ENCODE measurements around the gene PCBP3. TPM values are rescaled to one million over a fixed set of nuclear protein-coding genes. Genes with fewer than 3 reads are reported as not detected.

PCBP3 gene
- total and polyA plus RNA-seq, 10 of the 15 experiments (the other 5 are each of a cell fraction or from before 2014, with no cell fraction given) = 0.09 to 1.3 (median 0.46) TPM; not detected in 3

- no peak overlapping the region for H2AFZ ChIP-seq (ENCODE audit: control insufficient read depth, low read depth, low read length)
- RAD21 ChIA-PET (ENCODE audit: unreplicated experiment) = no interaction called here
- H3K4me3 ChIP-seq = no peak overlapping the region
- no TSS peak for BruUV-seq (replicated peaks)
- H3K27ac ChIP-seq (ENCODE audit: control insufficient read depth, insufficient read depth) = no peak overlapping the region
- POLR2A ChIA-PET = no interaction called here
- no peaks in the 10 kb centered on the region for H4K20me1 ChIP-seq (ENCODE audit: control insufficient read depth, insufficient read depth)
- no peaks in the 10 kb centered on the region for H3K79me2 ChIP-seq (ENCODE audit: control insufficient read depth, insufficient read depth, low read length)
- H3K36me3 ChIP-seq (ENCODE audit: control insufficient read depth in 2 of 2, insufficient read depth in 2 of 2, low read length in 1 of 2) = no peaks in the 10 kb centered on the region
- H3K4me1 ChIP-seq (ENCODE audit: control insufficient read depth, insufficient read depth, low read length) = peaks cover 33% of the 10 kb centered on the region
- intact Hi-C loops (cut with micrococcal nuclease; ENCODE audit: unreplicated experiment) = no loop called here
- ATAC-seq (no peak), FAIRE-seq (no peak), DNase-seq (ENCODE audit: low read depth, low spot score) (no peak)
- H3K9ac ChIP-seq (ENCODE audit: control insufficient read depth, insufficient read depth, low read length) = no peak overlapping the region
- CTCF ChIA-PET = no interaction called here
- H3K4me2 ChIP-seq (ENCODE audit: control insufficient read depth, insufficient read depth) = no peak overlapping the region
- SMC1A ChIA-PET (ENCODE audit: uncharacterized antibody, unreplicated experiment) = interaction anchor here (0.9 kb wide), 1 partner anchor 79 kb away, joined by 3 read pairs; no protein-coding TSS in a partner anchor
- TF ChIP-seq RELA (IDR thresholded peaks at IDR 0.05; ENCODE audit: borderline replicate concordance, partially characterized antibody) (no peak), SREBF1 (IDR thresholded peaks at IDR 0.05; ENCODE audit: low read length) (no peak), DPF2 (IDR thresholded peaks at IDR 0.05) (no peak), SMARCA5 (IDR thresholded peaks at IDR 0.05) (0 out of 2 replicates have a peak, but pooled peaks have one; percentile 3), MTA2 (IDR thresholded peaks at IDR 0.05; ENCODE audit: low read depth) (no peak), NFYB (IDR thresholded peaks at IDR 0.05; ENCODE audit: insufficient read depth, low read depth, low read length) (no peak), HDGF (IDR thresholded peaks at IDR 0.05) (peak; percentile 77), KDM1A (IDR thresholded peaks at IDR 0.05; ENCODE audit: borderline replicate concordance) (no peak), BCL3 (IDR thresholded peaks at IDR 0.05; ENCODE audit: borderline replicate concordance, insufficient read depth, low read depth, low read length, poor library complexity, severe bottlenecking) (peak; percentile 78), SMAD1 (IDR thresholded peaks at IDR 0.05; ENCODE audit: low read depth, partially characterized antibody) (no peak), BMI1 (IDR thresholded peaks at IDR 0.05; ENCODE audit: borderline replicate concordance) (0 out of 2 replicates have a peak, but pooled peaks have one; percentile 6), EP300 (IDR thresholded peaks at IDR 0.05; ENCODE audit: borderline replicate concordance in 1 of 2, control insufficient read depth in 1 of 2, low read depth in 2 of 2, low read length in 2 of 2) (no peak)
- TF ChIP-seq, protein P1, sequence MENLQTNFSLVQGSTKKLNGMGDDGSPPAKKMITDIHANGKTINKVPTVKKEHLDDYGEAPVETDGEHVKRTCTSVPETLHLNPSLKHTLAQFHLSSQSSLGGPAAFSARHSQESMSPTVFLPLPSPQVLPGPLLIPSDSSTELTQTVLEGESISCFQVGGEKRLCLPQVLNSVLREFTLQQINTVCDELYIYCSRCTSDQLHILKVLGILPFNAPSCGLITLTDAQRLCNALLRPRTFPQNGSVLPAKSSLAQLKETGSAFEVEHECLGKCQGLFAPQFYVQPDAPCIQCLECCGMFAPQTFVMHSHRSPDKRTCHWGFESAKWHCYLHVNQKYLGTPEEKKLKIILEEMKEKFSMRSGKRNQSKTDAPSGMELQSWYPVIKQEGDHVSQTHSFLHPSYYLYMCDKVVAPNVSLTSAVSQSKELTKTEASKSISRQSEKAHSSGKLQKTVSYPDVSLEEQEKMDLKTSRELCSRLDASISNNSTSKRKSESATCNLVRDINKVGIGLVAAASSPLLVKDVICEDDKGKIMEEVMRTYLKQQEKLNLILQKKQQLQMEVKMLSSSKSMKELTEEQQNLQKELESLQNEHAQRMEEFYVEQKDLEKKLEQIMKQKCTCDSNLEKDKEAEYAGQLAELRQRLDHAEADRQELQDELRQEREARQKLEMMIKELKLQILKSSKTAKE (IDR thresholded peaks at IDR 0.05; ENCODE audit: low read depth, poor library complexity, severe bottlenecking) = no peak
- 63% methylated on average over 7 of the region's 7 CpGs for WGBS (ENCODE audit: insufficient coverage, insufficient replicate concordance, low lambda C conversion rate, missing lambda C conversion rate)
- in situ Hi-C loops (cut with MboI) = no loop called here
- H3K9me3 ChIP-seq (replicated peaks; ENCODE audit: control insufficient read depth, insufficient read depth, low read length) = no peaks in the 10 kb centered on the region; the same call in 2 of the 3 replicates
- no peaks in the 10 kb centered on the region for H3K27me3 ChIP-seq (replicated peaks in 1 of 2; ENCODE audit: control insufficient read depth in 2 of 2, insufficient read depth in 2 of 2, low read length in 1 of 2)
Observed at GRCh38 chr21:45635271-45636151, 8.0 kb upstream of the PCBP3 start.

Measured in GM12878 (cell line).